NB4 (cell line): ENCODE measurements around the gene MEGF6.

Experiments used
- CTCF ChIP-seq: IDR thresholded peaks from one replicate; pipeline ENCODE4 v1.5.1; 2012; ENCODE audit warnings: low read depth, low read length
- TF ChIP-seq, protein P1 (sequence below): IDR thresholded peaks from 2 replicates; pipeline ENCODE4 v1.6.1; 2011; ENCODE audit warnings: low read depth, low read length

GRCh38 chr1:3452866-3453175 lies 158.5 kb downstream of the MEGF6 start:
- no peak for TF ChIP-seq CTCF
- TF ChIP-seq, protein P1, sequence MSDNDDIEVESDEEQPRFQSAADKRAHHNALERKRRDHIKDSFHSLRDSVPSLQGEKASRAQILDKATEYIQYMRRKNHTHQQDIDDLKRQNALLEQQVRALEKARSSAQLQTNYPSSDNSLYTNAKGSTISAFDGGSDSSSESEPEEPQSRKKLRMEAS = no peak
